T-cell (primary cell): ENCODE measurements around the gene CUBN. TPM values are rescaled to one million over a fixed set of nuclear protein-coding genes. Genes with fewer than 3 reads are reported as not detected.

Source experiments
- ATAC-seq, 4 experiments: fragments of 200-7000 bp in 3 of 4; fragments of 150-1000 bp in 1 of 4; cut with Tn5 transposase; replicated peaks in 1 of 4; 1 replicate in 3 of 4; 2 replicates in 1 of 4; pipeline ENCODE4 v1.10.0; 2021; ENCODE audit warnings: moderate library complexity in 3 of 4, mild to moderate bottlenecking in 2 of 4, moderate number of reproducible peaks in 1 of 4
- CTCF ChIA-PET, 2 donors: fragments of 300-600 bp; sonication (Branson Sonifier 250); formaldehyde crosslinking; loops; one replicate each; lab custom pipeline; 2022; ENCODE audit warnings: antibody characterized with exemption in 2 of 2; lab: Charles Lee
- POLR2A ChIA-PET, 2 donors: fragments of 300-600 bp; sonication (Branson Sonifier 250); formaldehyde crosslinking; loops; one replicate each; lab custom pipeline; 2022; ENCODE audit warnings: antibody characterized with exemption in 2 of 2; lab: Charles Lee
- DNase-seq, 35 experiments: peaks; one replicate each; pipeline versions ENCODE4 v3.0.0 to v3.0.0-alpha.2; 2013 to 2023
- H3K27ac ChIP-seq: one replicate; pipeline ENCODE4 v1.5.1; 2013; ENCODE audit warnings: low read length
- H3K27me3 ChIP-seq, 2 experiments: replicated peaks in 1 of 2; 1 replicate in 1 of 2; 2 replicates in 1 of 2; pipeline versions ENCODE4 v1.6.1 to v1.7.0; 2013; ENCODE audit warnings: low read length in 1 of 2, mixed read lengths in 1 of 2; ENCODE audit not compliant: control insufficient read depth in 2 of 2, insufficient read depth in 2 of 2; ENCODE audit errors: extremely low read depth in 1 of 2
- H3K36me3 ChIP-seq, 2 donors: 1 replicate in 1 of 2; 2 replicates in 1 of 2; pipeline versions ENCODE4 v1.6.1 to v1.7.0; 2013; ENCODE audit warnings: low read length in 1 of 2; ENCODE audit not compliant: control insufficient read depth in 2 of 2, insufficient read depth in 1 of 2; ENCODE audit errors: extremely low read depth in 1 of 2
- H3K4me1 ChIP-seq, 2 experiments: 1 replicate in 1 of 2; 2 replicates in 1 of 2; pipeline versions ENCODE4 v1.6.1 to v1.7.0; 2013; ENCODE audit warnings: low read length in 2 of 2, mixed read lengths in 1 of 2; ENCODE audit not compliant: insufficient read depth in 2 of 2, control insufficient read depth in 1 of 2; ENCODE audit errors: extremely low read depth in 1 of 2
- H3K4me3 ChIP-seq, 2 donors: 1 replicate in 1 of 2; 2 replicates in 1 of 2; pipeline versions ENCODE4 v1.5.1 to v1.7.0; 2013; ENCODE audit warnings: mild to moderate bottlenecking in 2 of 2, low read length in 1 of 2, moderate library complexity in 1 of 2; ENCODE audit not compliant: control insufficient read depth in 1 of 2; ENCODE audit errors: extremely low read depth in 1 of 2
- H3K9me3 ChIP-seq: 2 replicates; pipeline ENCODE4 v1.7.0; 2013
- H3K27ac Mint-ChIP-seq, 2 donors: one replicate each; pipeline ENCODE4 v1.8.0; 2020 to 2021; ENCODE audit warnings: mild to moderate bottlenecking in 2 of 2, mixed read lengths in 2 of 2
- H3K27me3 Mint-ChIP-seq, 2 donors: one replicate each; pipeline ENCODE4 v1.8.0; 2021 to 2022; ENCODE audit warnings: mixed read lengths in 2 of 2
- H3K36me3 Mint-ChIP-seq: one replicate; pipeline ENCODE4 v1.8.0; 2021; ENCODE audit warnings: mixed read lengths
- H3K4me1 Mint-ChIP-seq, 3 donors: one replicate each; pipeline ENCODE4 v1.8.0; 2020 to 2022; ENCODE audit warnings: mixed read lengths in 3 of 3, mild to moderate bottlenecking in 1 of 3
- H3K4me3 Mint-ChIP-seq, 3 donors: one replicate each; pipeline ENCODE4 v1.8.0; 2020 to 2022; ENCODE audit warnings: mild to moderate bottlenecking in 3 of 3, mixed read lengths in 3 of 3, moderate library complexity in 3 of 3
- H3K9me3 Mint-ChIP-seq, 3 donors: one replicate each; pipeline ENCODE4 v1.8.0; 2020 to 2022; ENCODE audit warnings: mixed read lengths in 3 of 3
- WGBS: methylation state at CpG from one replicate; pipeline ENCODE4 v1.1.5; 2013; ENCODE audit warnings: missing lambda C conversion rate; ENCODE audit not compliant: insufficient coverage; 5-methylcytosine and 5-hydroxymethylcytosine counted together
- total RNA-seq, 35 experiments: library from RNA in 6 of 35; stranded (reverse) in 6 of 35; fragments of 120-200 nt in 1 of 35; gene quantifications; one replicate each; pipeline versions ENCODE4 v1.2.1 to v1.2.4 and lab custom pipeline; 2013 to 2026

Gene CUBN
- total RNA-seq, 5 donors from 2014 or later (not counting 1 experiment from before 2014, with no cell fraction given) = 6.3 to 11.4 (median 8.6) TPM

GRCh38 chr10:16799621-16800020 is 330.0 kb downstream of the CUBN start:
- Mint-ChIP-seq H3K4me3 (no peak overlapping the region), H3K4me1 (peaks cover 51 to 70% (median 65%) of the 10 kb centered on the region in 3 donors), H3K27me3 (no peaks in the 10 kb centered on the region), H3K27ac (no peak overlapping the region), H3K9me3 (peaks cover 0 to 2% (median 0%) of the 10 kb centered on the region in 3 donors), H3K36me3 (peaks cover 38% of the 10 kb centered on the region)
- WGBS = no CpG with 5 or more reads among the region's 8 CpGs
- H3K4me3 ChIP-seq = no peak overlapping the region
- no peaks in the 10 kb centered on the region for H3K9me3 ChIP-seq
- no peak for ATAC-seq
- no peaks in the 10 kb centered on the region for H3K4me1 ChIP-seq
- no peak overlapping the region for H3K27ac ChIP-seq
- no peaks in the 10 kb centered on the region for H3K27me3 ChIP-seq
- no peak for DNase-seq
- POLR2A ChIA-PET = no interaction called here
- no peaks in the 10 kb centered on the region for H3K36me3 ChIP-seq
- CTCF ChIA-PET = interaction anchor here in 1 of 2 donors (0.6 to 0.8 kb wide), 2 partner anchors 464 to 851 kb away, joined by 3 to 4 read pairs; no protein-coding TSS in a partner anchor

GRCh38 chr10:16798571-16798970 is 331.0 kb downstream of the CUBN start:
- Histone ChIP-seq H3K9me3 (no peaks in the 10 kb centered on the region), H3K36me3 (peaks cover 0 to 3% of the 10 kb centered on the region in 2 donors), H3K4me3 (no peak overlapping the region), H3K4me1 (no peaks in the 10 kb centered on the region), H3K27me3 (no peaks in the 10 kb centered on the region), H3K27ac (no peak overlapping the region)
- ChIA-PET CTCF (interaction anchor here in 1 of 2 donors (0.5 kb wide), 1 partner anchor 31 kb away, joined by 3 read pairs; no protein-coding TSS in a partner anchor), POLR2A (no interaction called here)
- no peaks in the 10 kb centered on the region for H3K9me3 Mint-ChIP-seq
- H3K27me3 Mint-ChIP-seq = no peaks in the 10 kb centered on the region
- no peak overlapping the region for H3K4me3 Mint-ChIP-seq
- WGBS = 100% methylated on average over 3 of the region's 5 CpGs
- ATAC-seq (no peak), DNase-seq (no peak)
- H3K4me1 Mint-ChIP-seq = peaks cover 45 to 65% (median 55%) of the 10 kb centered on the region in 3 donors
- peaks cover 40% of the 10 kb centered on the region for H3K36me3 Mint-ChIP-seq
- H3K27ac Mint-ChIP-seq = no peak overlapping the region

- Mint-ChIP-seq H3K9me3 (no peaks in the 10 kb centered on the region), H3K36me3 (peaks cover 48% of the 10 kb centered on the region), H3K27me3 (no peaks in the 10 kb centered on the region), H3K4me3 (no peak overlapping the region), H3K27ac (no peak overlapping the region), H3K4me1 (peaks cover 27 to 39% (median 32%) of the 10 kb centered on the region in 3 donors)
- 99% methylated on average over 7 of the region's 9 CpGs for WGBS
- ATAC-seq = no peak
- POLR2A ChIA-PET = interaction anchor here in 1 of 2 donors (0.6 kb wide), 1 partner anchor 451 kb away, joined by 3 read pairs; no protein-coding TSS in a partner anchor
- no peak for DNase-seq
- H3K27ac ChIP-seq = no peak overlapping the region
- CTCF ChIA-PET = interaction anchor here (0.5 to 0.7 kb wide), 2 partner anchors 34 to 65 kb away, joined by 3 read pairs; no protein-coding TSS in a partner anchor
- H3K36me3 ChIP-seq = peaks cover 0 to 3% of the 10 kb centered on the region in 2 donors
- no peak overlapping the region for H3K4me3 ChIP-seq
- H3K4me1 ChIP-seq = no peaks in the 10 kb centered on the region
- no peaks in the 10 kb centered on the region for H3K27me3 ChIP-seq
- H3K9me3 ChIP-seq = no peaks in the 10 kb centered on the region
Measured at GRCh38 chr10:16795410-16796073, 334.1 kb downstream of the CUBN start.

GRCh38 chr10:16794005-16794404 is 335.6 kb downstream of the CUBN start:
- Histone ChIP-seq H3K4me1 (peaks cover 0 to 4% of the 10 kb centered on the region in 2 experiments), H3K27me3 (no peaks in the 10 kb centered on the region), H3K36me3 (peaks cover 0 to 6% of the 10 kb centered on the region in 2 donors), H3K4me3 (no peak overlapping the region), H3K9me3 (no peaks in the 10 kb centered on the region), H3K27ac (no peak overlapping the region)
- H3K27me3 Mint-ChIP-seq = no peaks in the 10 kb centered on the region
- ChIA-PET POLR2A (interaction anchor here in 1 of 2 donors (0.6 kb wide), 1 partner anchor 178 kb away, joined by 4 read pairs; no protein-coding TSS in a partner anchor), CTCF (interaction anchor here in 1 of 2 donors (0.6 kb wide), 1 partner anchor 636 kb away, joined by 4 read pairs; no protein-coding TSS in a partner anchor)
- H3K9me3 Mint-ChIP-seq = no peaks in the 10 kb centered on the region
- no peak overlapping the region for H3K4me3 Mint-ChIP-seq
- peaks cover 20 to 36% (median 26%) of the 10 kb centered on the region in 3 donors for H3K4me1 Mint-ChIP-seq
- H3K36me3 Mint-ChIP-seq = peaks cover 55% of the 10 kb centered on the region
- no peak for DNase-seq
- ATAC-seq = no peak
- H3K27ac Mint-ChIP-seq = no peak overlapping the region
- no CpG with 5 or more reads among the region's 1 CpG for WGBS

GRCh38 chr10:16792675-16793074 is 336.9 kb downstream of the CUBN start:
- peaks cover 0 to 6% of the 10 kb centered on the region in 2 donors for H3K36me3 ChIP-seq
- CTCF ChIA-PET = no interaction called here
- POLR2A ChIA-PET = no interaction called here
- Mint-ChIP-seq H3K36me3 (peaks cover 52% of the 10 kb centered on the region), H3K9me3 (no peaks in the 10 kb centered on the region), H3K4me3 (no peak overlapping the region), H3K27ac (no peak overlapping the region), H3K27me3 (no peaks in the 10 kb centered on the region), H3K4me1 (peaks cover 31 to 40% (median 33%) of the 10 kb centered on the region in 3 donors)
- H3K9me3 ChIP-seq = no peaks in the 10 kb centered on the region
- H3K27me3 ChIP-seq = no peaks in the 10 kb centered on the region
- H3K4me1 ChIP-seq = peaks cover 3 to 15% of the 10 kb centered on the region in 2 experiments
- no peak for DNase-seq
- 100% methylated on average over 4 of the region's 8 CpGs for WGBS
- ATAC-seq = no peak
- no peak overlapping the region for H3K27ac ChIP-seq
- H3K4me3 ChIP-seq = no peak overlapping the region

GRCh38 chr10:16789765-16790164 is 339.8 kb downstream of the CUBN start:
- peaks cover 50% of the 10 kb centered on the region for H3K36me3 Mint-ChIP-seq
- Histone ChIP-seq H3K9me3 (no peaks in the 10 kb centered on the region), H3K27ac (peak overlapping the region; percentile 97), H3K4me3 (no peak overlapping the region), H3K36me3 (peaks cover 2 to 6% of the 10 kb centered on the region in 2 donors), H3K27me3 (no peaks in the 10 kb centered on the region), H3K4me1 (peaks cover 3 to 28% of the 10 kb centered on the region in 2 experiments)
- DNase-seq (no peak), ATAC-seq (no peak)
- 67% methylated on average over 1 of the region's 4 CpGs for WGBS
- H3K27me3 Mint-ChIP-seq = no peaks in the 10 kb centered on the region
- no peak overlapping the region for H3K4me3 Mint-ChIP-seq
- CTCF ChIA-PET = interaction anchor here (0.8 to 1.6 kb wide), 3 partner anchors 12 to 24 kb away, joined by 3 to 4 read pairs (median 3); no protein-coding TSS in a partner anchor
- peaks cover 33 to 42% (median 34%) of the 10 kb centered on the region in 3 donors for H3K4me1 Mint-ChIP-seq
- POLR2A ChIA-PET = interaction anchor here in 1 of 2 donors (1.1 kb wide), 1 partner anchor 28 kb away, joined by 4 read pairs; the partner anchor contains the start of gene RSU1
- peak overlapping the region; percentile 93 to 96 for H3K27ac Mint-ChIP-seq
- peaks cover 0 to 4% (median 3%) of the 10 kb centered on the region in 3 donors for H3K9me3 Mint-ChIP-seq
